DOHH2 (cell line): ENCODE measurements around the gene FCHSD2.

Source experiments
- H3F3A ChIP-seq: fragments of 200-600 bp; sonication (generic), shearing (Covaris generic); 2 replicates; pipeline ENCODE4 v1.6.0; 2016; ENCODE audit warnings: antibody characterized with exemption, mild to moderate bottlenecking; ENCODE audit not compliant: control insufficient read depth, insufficient read depth
- H3K27ac ChIP-seq: fragments of 200-600 bp; sonication (generic); 2 replicates; pipeline ENCODE4 v1.5.1; 2014; ENCODE audit warnings: low read depth, mild to moderate bottlenecking, low read length, moderate library complexity
- H3K27me3 ChIP-seq: fragments of 200-600 bp; sonication (generic); 2 replicates; pipeline ENCODE4 v1.6.1; 2014; ENCODE audit warnings: mild to moderate bottlenecking, low read length, mixed read lengths; ENCODE audit not compliant: control insufficient read depth
- H3K36me3 ChIP-seq: fragments of 200-600 bp; sonication (generic); 2 replicates; pipeline ENCODE4 v1.6.1; 2014; ENCODE audit warnings: mild to moderate bottlenecking, low read length, moderate library complexity, mixed read lengths; ENCODE audit not compliant: control insufficient read depth
- H3K4me1 ChIP-seq: fragments of 200-600 bp; sonication (generic); 2 replicates; pipeline ENCODE4 v1.6.1; 2014; ENCODE audit warnings: mild to moderate bottlenecking, low read length, mixed read lengths; ENCODE audit not compliant: control insufficient read depth
- H3K4me2 ChIP-seq: fragments of 200-600 bp; sonication (generic); 2 replicates; pipeline ENCODE4 v1.6.0; 2014; ENCODE audit warnings: mild to moderate bottlenecking, low read length, moderate library complexity
- H3K4me3 ChIP-seq: fragments of 200-600 bp; sonication (generic); 2 replicates; pipeline ENCODE4 v1.5.1; 2014; ENCODE audit warnings: mild to moderate bottlenecking, low read length, mixed read lengths
- H3K79me2 ChIP-seq: fragments of 200-600 bp; sonication (generic); 2 replicates; pipeline ENCODE4 v1.6.1; 2014; ENCODE audit warnings: mild to moderate bottlenecking, low read length, mixed read lengths; ENCODE audit not compliant: control insufficient read depth
- H3K9me2 ChIP-seq: fragments of 200-600 bp; sonication (generic); replicated peaks from 2 replicates; pipeline ENCODE4 v1.6.1; 2014; ENCODE audit warnings: mild to moderate bottlenecking, low read length, mixed read lengths; ENCODE audit not compliant: control insufficient read depth
- H3K9me3 ChIP-seq: fragments of 200-600 bp; sonication (generic); 2 replicates; pipeline ENCODE4 v1.6.1; 2014; ENCODE audit warnings: antibody characterized with exemption, low read length, mixed read lengths; ENCODE audit not compliant: control insufficient read depth, insufficient read depth
- H4K20me1 ChIP-seq: fragments of 200-600 bp; sonication (generic); 2 replicates; pipeline ENCODE4 v1.6.0; 2014; ENCODE audit warnings: low read depth, mild to moderate bottlenecking, antibody characterized with exemption, low read length, moderate library complexity; ENCODE audit not compliant: control insufficient read depth, insufficient read depth
- EZH2phosphoT487 ChIP-seq: fragments of 200-600 bp; sonication (generic); IDR thresholded peaks from 2 replicates; pipeline ENCODE4 v1.6.1; 2017; ENCODE audit warnings: borderline replicate concordance, mild to moderate bottlenecking, antibody characterized with exemption, low read length, moderate library complexity, mixed read lengths
- TF ChIP-seq, protein P1 (sequence below): fragments of 200-600 bp; sonication (generic); IDR thresholded peaks from one replicate; pipeline ENCODE4 v1.5.1; 2014; ENCODE audit warnings: antibody characterized with exemption, mild to moderate bottlenecking, low read depth, low read length; ENCODE audit not compliant: poor library complexity, severe bottlenecking

FCHSD2 gene

DNA sequence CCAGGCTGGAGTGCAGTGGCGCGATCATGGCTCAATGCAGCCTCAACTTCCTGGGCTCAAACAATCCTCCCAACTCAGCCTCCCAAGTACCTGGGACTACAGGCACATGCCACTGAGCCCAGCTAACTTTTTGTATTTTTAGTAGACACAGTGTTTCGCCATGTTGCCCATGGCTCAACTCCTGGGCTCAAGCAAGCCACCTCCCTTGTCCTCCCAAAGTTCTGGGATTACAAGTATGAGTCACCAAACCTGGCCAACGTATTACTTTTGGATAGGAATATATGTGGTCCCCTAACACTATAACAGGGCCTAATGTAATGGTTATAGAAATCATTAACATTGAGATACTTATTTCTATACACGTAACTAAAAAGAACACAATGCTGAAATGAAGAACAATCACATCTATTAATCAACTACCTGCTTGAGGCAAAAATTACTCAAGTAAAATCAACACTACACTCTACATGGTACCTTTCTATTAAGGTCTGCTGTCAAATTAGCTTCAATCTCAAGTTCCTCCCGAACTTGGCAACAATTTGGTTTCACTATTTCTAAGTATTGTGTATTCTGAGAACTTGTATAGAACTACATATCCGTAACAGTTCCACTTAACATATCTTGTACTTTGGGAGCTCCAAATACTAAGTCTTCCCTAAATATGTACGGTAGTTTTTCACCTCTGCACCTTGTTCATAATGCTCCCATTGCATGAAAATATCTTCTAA, 124.9 kb downstream of the FCHSD2 start:
- peaks cover 4% of the 10 kb centered on the region; the same call in 1 of the 2 replicates for H3F3A ChIP-seq
- H3K4me2 ChIP-seq: no peak overlapping the region
- H3K4me1 ChIP-seq: peaks cover 28% of the 10 kb centered on the region
- H3K9me2 ChIP-seq: no peaks in the 10 kb centered on the region
- H3K27me3 ChIP-seq: no peaks in the 10 kb centered on the region
- no peak overlapping the region for H3K27ac ChIP-seq
- no peaks in the 10 kb centered on the region for H3K9me3 ChIP-seq
- peaks cover 85% of the 10 kb centered on the region for H3K79me2 ChIP-seq
- H3K4me3 ChIP-seq: no peak overlapping the region
- peaks cover 62% of the 10 kb centered on the region for H3K36me3 ChIP-seq
- H4K20me1 ChIP-seq: no peaks in the 10 kb centered on the region
- TF ChIP-seq, protein P1, sequence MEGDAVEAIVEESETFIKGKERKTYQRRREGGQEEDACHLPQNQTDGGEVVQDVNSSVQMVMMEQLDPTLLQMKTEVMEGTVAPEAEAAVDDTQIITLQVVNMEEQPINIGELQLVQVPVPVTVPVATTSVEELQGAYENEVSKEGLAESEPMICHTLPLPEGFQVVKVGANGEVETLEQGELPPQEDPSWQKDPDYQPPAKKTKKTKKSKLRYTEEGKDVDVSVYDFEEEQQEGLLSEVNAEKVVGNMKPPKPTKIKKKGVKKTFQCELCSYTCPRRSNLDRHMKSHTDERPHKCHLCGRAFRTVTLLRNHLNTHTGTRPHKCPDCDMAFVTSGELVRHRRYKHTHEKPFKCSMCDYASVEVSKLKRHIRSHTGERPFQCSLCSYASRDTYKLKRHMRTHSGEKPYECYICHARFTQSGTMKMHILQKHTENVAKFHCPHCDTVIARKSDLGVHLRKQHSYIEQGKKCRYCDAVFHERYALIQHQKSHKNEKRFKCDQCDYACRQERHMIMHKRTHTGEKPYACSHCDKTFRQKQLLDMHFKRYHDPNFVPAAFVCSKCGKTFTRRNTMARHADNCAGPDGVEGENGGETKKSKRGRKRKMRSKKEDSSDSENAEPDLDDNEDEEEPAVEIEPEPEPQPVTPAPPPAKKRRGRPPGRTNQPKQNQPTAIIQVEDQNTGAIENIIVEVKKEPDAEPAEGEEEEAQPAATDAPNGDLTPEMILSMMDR: no peak
- TF ChIP-seq EZH2phosphoT487: no peak

DNA sequence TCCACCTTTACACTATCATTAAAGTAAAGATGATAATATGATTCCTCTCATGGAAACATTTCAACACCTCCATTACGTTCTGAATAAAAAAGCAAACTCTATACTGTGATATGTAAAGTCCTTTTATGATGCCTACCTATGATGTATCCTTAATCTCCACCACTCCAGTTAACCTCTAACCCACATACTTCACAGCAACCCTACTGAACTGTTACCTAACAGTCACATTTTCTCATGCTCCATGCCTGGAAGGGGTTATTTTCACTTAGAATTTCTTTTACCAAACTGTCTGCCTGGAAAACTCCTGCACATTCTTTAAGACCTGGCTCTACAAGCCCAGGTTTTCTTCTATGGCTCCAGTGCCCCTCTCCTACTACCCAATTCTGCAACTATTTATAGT, 129.1 kb downstream of the FCHSD2 start:
- TF ChIP-seq, protein P1: no peak
- TF ChIP-seq EZH2phosphoT487: no peak
- H3K27ac ChIP-seq: no peak overlapping the region
- H3K27me3 ChIP-seq: no peaks in the 10 kb centered on the region
- no peaks in the 10 kb centered on the region for H3K9me2 ChIP-seq
- H3K4me1 ChIP-seq: peaks cover 44% of the 10 kb centered on the region
- H4K20me1 ChIP-seq: no peaks in the 10 kb centered on the region
- H3K4me2 ChIP-seq: no peak overlapping the region
- peaks cover 14% of the 10 kb centered on the region for H3K9me3 ChIP-seq
- H3F3A ChIP-seq: peaks cover 22% of the 10 kb centered on the region
- no peak overlapping the region for H3K4me3 ChIP-seq
- H3K36me3 ChIP-seq: peaks cover 85% of the 10 kb centered on the region
- peaks cover 84% of the 10 kb centered on the region for H3K79me2 ChIP-seq

- Histone ChIP-seq H3K4me3 (no peak overlapping the region), H3K36me3 (peaks cover 87% of the 10 kb centered on the region), H3K9me3 (peaks cover 14% of the 10 kb centered on the region)
Measured at GRCh38 chr11:73012121-73012863, 129.8 kb downstream of the FCHSD2 start.

More at GRCh38 chr11:73012121-73012863, 129.8 kb downstream of the FCHSD2 start:
- Histone ChIP-seq H3K27ac (no peak overlapping the region), H3K4me1 (peaks cover 50% of the 10 kb centered on the region), H3F3A (peaks cover 28% of the 10 kb centered on the region), H4K20me1 (no peaks in the 10 kb centered on the region), H3K79me2 (peaks cover 84% of the 10 kb centered on the region), H3K27me3 (no peaks in the 10 kb centered on the region), H3K4me2 (no peak overlapping the region), H3K9me2 (no peaks in the 10 kb centered on the region)
- TF ChIP-seq, protein P1: no peak
- no peak for TF ChIP-seq EZH2phosphoT487
